Measurements from ENCODE around the gene ECEL1.

ECEL1 gene

DNA sequence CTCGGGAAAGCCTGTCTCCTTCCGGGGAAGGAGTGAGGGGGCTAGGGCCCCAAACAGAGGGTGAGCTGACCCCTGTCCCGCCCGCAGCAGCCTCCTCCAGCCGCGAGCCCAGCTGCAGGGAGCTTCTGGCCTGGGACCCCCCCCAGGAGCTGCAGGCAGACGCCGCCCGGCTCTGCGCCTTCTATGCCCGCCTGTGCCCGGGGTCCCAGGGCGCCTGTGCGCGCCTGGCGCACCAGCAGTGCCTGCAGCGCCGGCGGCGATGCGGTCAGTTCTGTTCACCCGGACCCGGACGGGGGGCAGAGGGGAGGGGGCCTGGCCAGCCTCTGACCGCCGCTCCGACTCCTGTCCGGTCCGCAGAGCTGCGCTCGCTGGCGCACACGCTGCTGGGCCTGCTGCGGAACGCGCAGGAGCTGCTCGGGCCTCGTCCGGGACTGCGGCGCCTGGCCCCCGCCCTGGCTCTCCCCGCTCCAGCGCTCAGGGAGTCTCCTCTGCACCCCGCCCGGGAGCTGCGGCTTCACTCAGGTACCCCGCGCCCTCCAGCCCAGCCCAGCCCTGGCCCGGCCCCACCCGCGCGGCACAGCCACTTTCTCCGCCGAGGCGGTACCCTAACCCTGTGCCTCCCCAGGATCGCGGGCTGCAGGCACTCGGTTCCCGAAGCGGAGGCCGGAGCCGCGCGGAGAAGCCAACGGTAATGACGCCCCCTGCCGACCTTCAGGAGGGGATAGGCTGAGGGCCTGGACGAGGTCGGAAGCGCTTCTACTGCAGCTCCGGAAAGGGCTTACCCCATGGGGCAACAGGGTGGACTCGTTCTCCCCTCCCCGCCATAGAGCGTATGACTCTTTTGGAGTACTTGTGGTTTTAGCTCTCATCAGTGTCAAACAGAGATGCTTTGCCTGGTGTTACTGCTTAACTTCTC lies 36.3 kb upstream of the ECEL1 start:
- in situ Hi-C loops (cut with MboI; ENCODE audit: low sequenced_read_pairs) = no loop called here

DNA sequence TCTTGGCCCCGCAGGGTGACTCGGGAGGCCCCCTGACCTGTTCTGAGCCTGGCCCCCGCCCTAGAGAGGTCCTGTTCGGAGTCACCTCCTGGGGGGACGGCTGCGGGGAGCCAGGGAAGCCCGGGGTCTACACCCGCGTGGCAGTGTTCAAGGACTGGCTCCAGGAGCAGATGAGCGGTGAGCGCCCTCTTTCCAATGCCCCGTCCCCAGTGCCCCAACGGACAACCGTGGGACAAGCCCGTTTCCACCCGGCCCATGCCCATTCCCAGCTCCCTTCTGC lies 35.7 kb upstream of the ECEL1 start:
- in situ Hi-C loops (cut with MboI; ENCODE audit: low sequenced_read_pairs) = no loop called here

DNA sequence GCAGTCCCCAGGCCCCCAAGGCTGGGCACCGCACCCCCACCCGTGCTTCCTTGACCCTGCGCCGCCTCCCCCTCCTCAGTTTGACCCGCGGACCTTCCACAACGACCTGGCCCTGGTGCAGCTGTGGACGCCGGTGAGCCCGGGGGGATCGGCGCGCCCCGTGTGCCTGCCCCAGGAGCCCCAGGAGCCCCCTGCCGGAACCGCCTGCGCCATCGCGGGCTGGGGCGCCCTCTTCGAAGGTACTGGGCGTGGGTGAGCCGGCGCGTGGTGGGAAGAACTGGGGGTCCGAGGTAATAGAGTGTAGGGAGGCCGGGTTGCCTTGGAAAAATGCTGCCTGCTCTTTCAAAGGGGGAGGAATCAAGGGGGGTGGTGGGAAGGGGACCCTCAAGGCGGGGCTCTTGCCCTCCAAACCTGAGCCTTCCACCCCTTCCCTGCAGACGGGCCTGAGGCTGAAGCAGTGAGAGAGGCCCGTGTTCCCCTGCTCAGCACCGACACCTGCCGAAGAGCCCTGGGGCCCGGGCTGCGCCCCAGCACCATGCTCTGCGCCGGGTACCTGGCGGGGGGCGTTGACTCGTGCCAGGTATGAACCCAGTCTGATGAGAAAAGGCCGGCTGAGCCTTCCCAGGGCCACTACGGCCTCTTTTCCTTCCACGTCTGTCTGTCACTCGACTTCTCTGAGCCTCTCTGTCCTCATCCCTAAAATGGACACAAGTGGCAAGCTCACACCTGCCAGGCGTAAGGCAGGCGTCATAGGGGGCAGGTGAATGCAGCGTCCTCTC lies 35.2 kb upstream of the ECEL1 start:
- in situ Hi-C loops (cut with MboI; ENCODE audit: low sequenced_read_pairs) = no loop called here

DNA sequence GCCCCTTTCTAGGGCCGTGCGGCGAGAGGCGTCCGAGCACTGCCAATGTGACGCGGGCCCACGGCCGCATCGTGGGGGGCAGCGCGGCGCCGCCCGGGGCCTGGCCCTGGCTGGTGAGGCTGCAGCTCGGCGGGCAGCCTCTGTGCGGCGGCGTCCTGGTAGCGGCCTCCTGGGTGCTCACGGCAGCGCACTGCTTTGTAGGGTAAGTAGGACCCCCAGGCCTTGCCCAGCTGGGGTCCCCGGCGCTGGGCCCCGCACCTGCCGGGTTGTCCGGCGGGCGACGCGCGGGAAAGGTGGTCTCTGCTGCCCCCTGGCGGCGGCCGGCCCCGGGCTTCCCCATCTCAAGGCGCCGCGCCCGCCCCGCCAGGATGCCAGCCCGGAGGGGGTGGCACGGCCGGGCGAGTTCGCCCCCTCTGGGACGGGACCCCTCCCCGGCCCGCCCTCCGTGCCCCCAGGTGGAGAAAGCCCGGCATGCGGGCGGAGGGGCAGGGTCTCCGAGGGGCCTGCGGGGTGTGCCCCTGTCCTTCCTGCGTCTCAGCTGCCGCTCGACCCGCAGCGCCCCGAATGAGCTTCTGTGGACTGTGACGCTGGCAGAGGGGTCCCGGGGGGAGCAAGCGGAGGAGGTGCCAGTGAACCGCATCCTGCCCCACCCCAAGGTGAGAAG lies 34.5 kb upstream of the ECEL1 start:
- in situ Hi-C loops (cut with MboI; ENCODE audit: low sequenced_read_pairs) = no loop called here

DNA sequence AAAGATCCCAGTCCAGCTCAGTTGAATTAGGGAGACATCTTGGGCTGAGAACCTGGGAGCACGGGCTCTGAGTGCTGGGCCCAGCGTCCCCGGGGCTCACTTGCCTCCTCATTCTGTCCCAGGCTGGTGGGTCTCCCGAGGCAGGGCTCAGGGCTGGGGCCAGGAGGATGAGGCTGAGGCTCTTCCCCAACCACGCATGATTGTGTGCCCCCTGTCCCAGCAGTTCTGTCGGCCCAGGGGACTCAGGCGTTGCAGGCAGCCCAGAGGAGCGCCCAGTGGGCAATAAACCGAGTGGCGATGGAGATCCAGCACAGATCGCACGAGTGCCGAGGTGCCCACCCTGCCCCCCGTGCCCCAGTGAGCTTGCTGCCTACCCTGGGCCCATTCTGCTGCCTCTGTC lies 33.5 kb upstream of the ECEL1 start:
- in situ Hi-C loops (cut with MboI; ENCODE audit: low sequenced_read_pairs) = no loop called here

DNA sequence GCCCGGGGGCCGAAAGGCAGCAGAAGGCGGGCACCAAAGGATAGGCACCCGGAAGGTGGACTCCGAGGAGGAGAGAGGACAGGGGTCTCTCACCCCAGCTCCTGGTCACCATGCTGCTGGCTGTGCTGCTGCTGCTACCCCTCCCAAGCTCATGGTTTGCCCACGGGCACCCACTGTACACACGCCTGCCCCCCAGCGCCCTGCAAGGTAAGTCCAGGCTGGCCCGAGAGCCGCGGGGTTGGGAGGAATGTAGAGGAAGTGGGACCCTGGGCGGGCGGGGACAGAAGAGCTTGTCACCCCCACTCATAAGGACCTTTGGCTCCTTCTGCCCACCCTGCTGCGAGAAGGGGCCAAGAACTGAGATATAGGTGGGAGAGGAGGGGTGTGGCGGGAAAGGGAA lies 32.9 kb upstream of the ECEL1 start:
- in situ Hi-C loops (cut with MboI; ENCODE audit: low sequenced_read_pairs) = no loop called here

DNA sequence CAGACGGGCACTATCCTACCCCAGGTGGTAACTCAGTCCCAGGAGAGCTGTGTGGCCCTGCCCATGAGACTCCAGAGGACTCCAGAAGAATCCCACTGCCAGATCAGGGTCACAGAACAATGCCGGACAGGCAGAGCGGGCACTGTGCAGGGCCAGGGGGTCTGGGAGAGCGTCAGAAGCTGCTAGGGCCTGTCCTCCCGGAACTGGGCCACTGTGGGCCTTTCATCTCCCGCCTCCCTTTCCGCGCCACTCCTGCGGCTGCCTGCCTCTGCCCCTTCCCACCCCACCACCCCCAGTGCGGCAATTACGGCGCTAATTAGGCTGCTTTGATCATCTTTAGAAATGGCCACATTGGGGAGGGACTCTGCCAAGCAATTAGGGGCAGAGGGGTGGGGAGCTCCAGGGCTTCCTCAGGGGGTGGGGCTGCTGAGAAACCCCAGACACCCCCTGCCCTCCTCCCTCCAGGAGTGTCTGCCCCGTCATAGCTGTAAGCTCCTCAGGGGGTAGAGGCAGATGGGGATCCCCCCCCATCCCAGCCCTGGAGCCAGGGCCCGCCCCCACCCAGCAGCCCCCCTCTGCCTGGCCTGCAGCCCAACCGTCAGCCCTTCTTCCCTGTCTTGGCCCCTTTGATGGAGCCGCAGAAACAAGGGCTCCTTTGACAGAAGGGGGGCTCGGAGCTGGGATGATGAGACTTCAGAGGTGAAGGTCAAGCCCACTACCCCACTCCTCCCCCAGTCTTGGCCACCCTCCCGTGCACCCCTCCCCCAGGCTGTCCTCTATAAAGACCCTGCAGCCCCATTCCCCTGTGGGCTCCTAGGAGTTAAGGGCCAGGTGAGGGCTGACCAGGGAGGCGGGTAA lies 32.2 kb upstream of the ECEL1 start, which contains the start of gene PRSS56:
Gene PRSS56 (plus strand): TSS at position 808 of the 858 bp plus-strand sequence. CDS start 211 bp downstream, outside the sequence.
- in situ Hi-C loops (cut with MboI; ENCODE audit: low sequenced_read_pairs) = no loop called here

DNA sequence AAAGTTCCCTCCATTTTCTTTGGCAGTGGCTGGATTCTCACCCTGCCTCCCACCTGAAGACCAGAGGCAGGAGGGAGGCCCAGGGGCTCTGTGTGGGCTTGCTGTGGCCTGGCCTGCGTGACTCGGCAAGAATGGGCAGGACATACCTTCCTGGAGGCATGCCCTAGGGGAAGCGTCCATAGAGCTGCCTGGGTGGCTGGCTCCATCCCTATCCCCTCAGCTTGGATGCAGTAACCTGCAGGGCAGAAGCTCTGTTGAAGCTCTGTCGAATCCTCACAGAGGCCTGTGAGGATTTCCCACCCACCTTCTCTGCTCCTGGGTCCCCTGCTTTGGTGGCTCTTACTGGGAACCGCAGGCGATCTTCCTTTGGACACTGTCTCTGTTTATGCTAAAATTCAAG lies 31.2 kb upstream of the ECEL1 start:
- in situ Hi-C loops (cut with MboI; ENCODE audit: low sequenced_read_pairs) = no loop called here

DNA sequence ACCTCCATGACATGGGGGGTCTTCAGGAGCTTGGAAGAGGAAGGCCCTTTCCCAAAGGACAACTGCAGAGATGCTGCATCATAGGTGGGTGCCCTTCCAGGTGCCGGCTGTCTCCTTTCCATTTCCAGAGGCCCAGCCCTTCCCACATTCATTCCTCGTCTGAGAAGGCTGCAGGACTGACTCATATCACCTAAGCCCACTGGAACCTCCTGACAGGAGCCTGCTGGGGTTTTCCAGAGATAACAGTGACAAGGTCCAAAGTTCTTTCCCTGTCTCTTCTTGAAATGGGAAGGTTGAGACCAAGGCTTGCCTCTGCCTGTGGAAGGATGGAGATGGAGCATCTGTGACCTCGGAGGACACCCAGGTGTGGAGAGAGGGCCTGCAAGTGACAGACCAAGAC lies 28.9 kb upstream of the ECEL1 start:
- in situ Hi-C loops (cut with MboI; ENCODE audit: low sequenced_read_pairs) = no loop called here

DNA sequence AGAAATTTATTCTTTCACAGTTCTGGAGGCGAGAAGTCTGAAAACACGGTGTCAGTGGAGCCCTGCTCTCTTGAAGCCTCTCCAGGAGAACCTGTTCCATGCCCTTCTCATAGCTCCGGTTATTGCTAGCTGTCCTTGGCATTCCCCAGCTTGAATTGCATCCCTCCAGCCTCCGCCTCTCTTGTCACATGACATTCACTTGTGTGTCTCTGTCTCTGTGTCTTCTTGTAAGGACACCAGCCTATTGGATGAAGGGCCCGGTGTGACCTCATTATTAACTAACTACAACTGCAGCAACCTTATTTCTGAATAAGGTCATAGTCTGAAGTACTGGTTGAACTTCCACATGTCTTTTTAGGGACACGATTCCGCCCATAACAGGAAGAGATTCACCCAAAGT lies 28.0 kb upstream of the ECEL1 start:
- in situ Hi-C loops (cut with MboI; ENCODE audit: low sequenced_read_pairs) = no loop called here

DNA sequence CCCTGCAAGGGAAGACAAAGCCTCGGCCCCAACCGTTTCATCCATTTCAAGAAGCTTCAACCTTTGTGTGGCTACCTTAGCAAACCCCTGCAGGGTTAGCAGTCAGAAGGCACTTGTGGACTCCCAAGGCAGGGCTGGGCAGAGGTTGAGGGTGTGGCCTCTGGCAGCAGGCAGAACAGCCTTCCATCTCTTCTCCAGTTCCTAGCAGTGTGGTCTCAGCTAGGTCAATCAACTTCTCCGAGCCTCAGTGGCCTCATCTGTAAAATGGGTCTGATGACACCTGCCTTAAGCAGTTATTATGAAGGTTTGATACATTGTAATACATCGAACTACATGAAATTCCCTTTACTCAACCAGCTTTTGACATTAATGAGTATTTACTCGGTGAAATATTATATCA lies 25.7 kb upstream of the ECEL1 start:
- in situ Hi-C loops (cut with MboI; ENCODE audit: low sequenced_read_pairs) = no loop called here

DNA sequence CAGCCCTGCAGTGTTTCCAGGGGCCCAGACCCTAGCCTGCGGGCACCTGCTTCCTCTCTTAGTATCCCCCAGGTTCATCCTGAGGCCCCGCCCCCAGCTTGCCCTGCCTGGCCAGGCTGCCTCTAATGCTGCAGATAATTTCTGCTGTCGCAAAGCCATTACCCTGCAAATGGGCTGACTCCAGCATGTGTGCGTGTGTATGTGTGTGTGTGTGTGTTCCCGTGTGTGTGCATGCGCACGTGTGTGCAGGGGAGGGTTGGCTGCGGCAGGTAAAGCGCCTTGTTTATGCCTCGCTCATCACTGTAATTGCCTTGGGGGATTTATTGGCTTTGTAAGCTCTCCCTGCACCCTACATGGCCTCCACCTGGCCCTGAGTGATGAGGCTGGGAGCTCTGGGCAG lies 25.0 kb upstream of the ECEL1 start:
- in situ Hi-C loops (cut with MboI; ENCODE audit: low sequenced_read_pairs) = no loop called here

DNA sequence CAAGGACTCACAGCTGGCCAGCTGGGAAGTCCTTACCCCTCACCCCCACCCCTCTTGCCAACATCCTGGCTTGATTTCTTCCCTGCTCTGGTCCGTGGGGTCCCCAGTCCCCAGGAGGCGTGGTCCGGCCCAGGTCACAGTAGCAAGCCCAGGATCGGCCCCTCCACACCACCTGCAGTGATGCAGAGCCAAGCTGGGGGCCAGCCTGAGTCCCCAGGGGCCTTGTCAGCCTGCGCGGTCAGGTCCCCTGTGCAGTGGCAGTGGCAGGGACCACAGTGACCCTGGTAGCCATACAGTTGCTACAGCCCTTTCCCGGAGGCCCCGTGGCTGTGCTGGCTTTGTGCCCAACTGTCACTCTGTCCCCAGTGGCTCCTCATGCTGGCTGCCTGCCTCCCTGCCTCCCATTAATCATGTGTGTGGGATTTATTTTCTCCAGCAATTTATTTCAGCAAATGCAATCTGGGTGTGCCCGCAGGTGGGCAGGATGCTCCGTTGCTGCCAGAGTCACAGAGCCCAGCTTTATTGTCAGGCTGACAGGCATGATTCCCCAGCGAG lies 23.8 kb upstream of the ECEL1 start:
- in situ Hi-C loops (cut with MboI; ENCODE audit: low sequenced_read_pairs) = no loop called here

DNA sequence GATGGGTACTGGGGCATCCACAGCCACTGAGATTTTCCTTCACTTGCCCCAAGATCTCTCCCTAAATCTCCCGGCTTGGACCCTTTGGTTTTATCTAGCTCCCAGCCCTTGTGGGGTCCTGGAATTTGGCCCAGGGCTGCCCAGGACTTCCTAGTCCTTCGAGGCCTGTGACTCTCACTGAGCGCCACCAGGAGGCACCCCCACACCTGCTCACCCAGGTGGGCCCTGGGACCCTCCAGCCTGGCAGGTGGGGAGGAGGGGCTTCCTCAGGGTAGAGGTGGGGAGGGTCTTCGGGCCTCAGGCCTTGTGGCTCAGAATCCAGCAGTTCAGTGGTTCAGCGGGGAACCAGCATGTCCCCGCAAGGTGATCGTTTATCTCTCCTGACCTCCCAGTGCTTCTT lies 20.6 kb upstream of the ECEL1 start:
- in situ Hi-C loops (cut with MboI; ENCODE audit: low sequenced_read_pairs) = no loop called here

DNA sequence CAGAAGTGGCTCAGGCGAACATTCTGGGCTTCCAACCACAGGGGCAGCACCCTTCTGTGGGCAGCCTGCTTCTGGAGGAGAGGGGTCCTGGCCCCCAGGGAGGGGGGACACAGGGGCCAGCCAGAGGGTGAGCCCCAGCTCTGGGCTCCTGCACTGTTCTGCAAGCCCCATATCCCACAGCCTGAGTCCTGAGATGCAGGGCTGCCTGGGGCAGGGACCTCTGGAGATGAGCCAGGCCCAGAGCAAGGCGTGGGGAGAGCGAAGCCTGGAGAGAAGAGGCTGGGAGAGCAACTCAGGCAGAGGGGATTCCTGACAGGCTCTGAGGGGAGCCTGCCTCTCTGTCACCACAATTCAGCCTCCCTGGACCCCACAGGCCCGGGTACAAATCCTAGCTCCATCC lies 19.1 kb upstream of the ECEL1 start:
- in situ Hi-C loops (cut with MboI; ENCODE audit: low sequenced_read_pairs) = no loop called here

DNA sequence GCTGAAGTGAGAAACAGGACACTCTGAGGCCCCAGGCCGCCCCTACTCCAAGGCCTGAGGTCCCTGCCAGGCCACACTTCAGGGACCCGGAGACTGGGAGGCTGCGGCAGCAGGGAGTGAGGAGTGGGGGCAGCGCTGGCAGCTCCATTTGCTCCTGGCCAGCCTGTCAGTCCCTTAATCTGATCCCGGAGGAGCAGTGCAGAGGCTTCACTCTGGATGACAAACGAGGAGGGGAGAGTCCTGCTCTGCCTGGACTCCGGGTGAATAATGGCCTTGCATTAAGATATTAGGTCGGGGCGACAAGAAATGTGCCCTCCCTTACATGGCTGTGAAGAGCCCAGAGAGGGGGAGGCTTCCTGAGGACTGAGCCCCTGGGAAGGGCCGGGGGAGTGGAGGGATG lies 18.2 kb upstream of the ECEL1 start:
- in situ Hi-C loops (cut with MboI; ENCODE audit: low sequenced_read_pairs) = no loop called here

DNA sequence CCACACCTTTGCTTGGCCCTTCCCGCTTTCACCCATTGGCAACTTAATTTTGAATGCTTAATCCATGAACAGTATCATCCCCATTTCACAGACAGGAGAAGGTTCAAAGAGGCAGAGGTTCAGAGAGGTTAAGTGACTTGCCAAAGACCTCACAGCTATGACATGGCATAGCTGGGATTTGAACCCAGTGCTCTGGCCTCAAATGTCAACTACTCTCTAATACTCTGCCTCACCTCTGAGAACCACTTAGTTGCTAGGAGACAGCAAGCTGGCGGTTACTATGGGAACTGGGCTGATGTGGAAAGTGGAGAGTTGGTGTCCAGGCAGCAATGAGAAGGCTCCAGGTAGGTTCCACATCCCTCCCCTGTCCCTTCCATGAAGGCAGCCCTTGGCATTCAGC lies 16.8 kb upstream of the ECEL1 start:
- in situ Hi-C loops (cut with MboI; ENCODE audit: low sequenced_read_pairs) = no loop called here

DNA sequence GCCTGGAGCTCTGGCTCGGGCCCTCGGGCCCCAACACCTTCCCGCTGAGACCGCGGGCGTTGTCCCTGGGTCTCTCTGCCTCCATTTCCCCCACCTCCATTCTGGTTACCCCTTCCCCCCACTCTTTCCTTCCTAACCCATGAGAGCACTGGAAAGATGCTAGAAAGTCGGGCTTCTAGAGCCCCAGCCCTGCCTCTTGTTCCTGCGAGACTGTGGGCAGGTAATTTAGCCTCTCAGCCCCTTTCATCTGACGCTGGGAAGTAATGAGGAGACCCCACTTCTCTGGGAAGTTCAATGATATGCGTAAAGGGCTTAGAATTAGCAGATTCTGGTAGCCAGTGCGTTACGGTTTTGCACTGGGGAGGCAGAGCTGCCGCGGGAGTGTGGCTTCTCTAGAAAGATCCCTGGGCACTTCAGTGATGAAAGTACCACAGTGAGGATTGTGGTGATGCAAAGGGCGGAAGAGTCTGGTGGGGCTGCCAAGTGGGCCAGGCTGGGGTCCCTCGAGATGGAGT lies 16.2 kb upstream of the ECEL1 start:
- in situ Hi-C loops (cut with MboI; ENCODE audit: low sequenced_read_pairs) = no loop called here

DNA sequence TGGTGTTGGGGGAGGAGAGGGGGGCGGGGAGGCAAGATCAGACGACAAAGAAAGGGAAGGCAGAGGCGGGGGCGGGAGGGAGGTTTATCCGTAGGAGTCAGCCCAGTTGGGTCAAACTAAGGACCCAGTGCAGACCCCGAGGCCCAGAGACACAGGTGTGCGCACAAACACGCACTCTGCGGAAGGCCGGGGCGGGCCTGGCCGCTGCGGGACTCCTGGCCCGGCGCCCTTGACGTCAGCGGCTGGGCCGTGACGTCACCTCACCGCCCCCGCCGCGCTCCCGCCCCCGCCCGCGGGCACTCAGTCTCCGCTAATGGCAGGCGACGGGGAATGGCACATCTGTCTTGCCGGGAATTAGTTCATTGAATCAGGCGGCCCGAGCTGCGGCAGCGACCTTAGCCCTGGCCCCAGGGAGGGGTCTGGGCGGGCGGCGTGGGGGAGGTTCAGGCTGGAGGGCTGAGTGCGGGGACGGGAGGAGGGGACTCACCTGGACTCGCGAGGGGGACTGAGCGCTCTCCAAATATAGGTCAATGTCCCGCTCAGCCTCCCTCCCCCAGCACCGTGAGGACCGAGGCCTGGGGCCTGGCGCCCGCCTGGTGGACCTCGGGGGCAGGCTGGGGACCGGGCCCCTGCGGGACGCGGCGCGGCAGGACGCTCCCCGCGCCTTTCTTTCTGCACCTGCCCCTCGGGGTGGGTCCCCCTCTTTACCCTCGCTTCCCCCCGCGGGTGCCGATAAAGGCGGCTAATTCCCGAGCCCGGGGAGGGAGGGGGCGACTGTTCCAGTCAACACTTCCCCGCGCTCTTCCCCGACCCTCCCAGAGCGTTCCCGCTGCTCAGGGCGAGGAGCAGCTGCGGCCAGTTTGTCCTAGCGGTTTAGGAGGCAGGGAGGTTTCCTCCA lies 15.5 kb upstream of the ECEL1 start:
- in situ Hi-C loops (cut with MboI; ENCODE audit: low sequenced_read_pairs) = no loop called here

All from HL-60/S4 treated with phorbol 12-myristate 13-acetate at 8.2 ng/mL for 4 days and 3 days (cell line).